Measurements from ENCODE around the gene KCNH5.
"Not testable (repeated sequence)": the region's sequence is repeated elsewhere in the genome, so short reads cannot be mapped to it uniquely, and the experiment has no call there.

KCNH5 gene

DNA sequence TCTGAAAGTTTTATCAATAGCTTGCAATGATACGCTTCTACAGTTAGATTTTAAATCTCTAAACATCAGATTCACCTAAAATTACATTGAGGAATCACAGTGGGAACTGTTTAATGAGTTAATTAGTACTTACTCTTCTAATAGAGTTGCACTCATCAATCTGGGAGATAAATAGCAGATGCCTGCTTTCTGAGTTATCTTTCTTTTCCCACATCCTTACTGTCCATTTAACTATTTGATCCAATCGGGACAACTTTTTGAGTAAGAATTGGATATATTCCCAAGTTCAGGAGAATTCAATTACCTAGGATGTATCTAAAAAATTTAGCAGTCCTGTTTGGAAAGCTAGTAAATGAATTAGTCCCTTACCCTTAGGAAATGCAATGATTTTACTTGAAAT is 162.3 kb downstream of the KCNH5 start:
- no peak for DNase-seq

DNA sequence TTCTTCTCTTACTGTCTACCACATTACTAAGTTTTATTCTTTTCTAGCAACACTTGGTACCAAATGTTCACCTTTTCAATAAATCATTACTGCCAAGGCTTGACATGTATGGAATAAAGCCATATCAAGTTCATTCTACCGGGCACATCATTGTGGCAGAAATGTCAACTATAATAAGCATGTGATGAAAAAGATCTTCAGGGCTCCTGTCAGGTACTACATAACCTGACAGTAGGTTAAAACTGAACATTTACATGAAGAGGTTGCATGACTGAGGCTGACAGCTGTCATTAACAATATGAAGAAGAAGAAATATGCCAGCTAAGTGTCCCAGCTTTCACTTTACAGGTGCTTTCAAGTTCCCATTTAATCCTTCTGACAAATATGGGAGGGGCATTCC is 178.9 kb downstream of the KCNH5 start:
- DNase-seq = no peak

DNA sequence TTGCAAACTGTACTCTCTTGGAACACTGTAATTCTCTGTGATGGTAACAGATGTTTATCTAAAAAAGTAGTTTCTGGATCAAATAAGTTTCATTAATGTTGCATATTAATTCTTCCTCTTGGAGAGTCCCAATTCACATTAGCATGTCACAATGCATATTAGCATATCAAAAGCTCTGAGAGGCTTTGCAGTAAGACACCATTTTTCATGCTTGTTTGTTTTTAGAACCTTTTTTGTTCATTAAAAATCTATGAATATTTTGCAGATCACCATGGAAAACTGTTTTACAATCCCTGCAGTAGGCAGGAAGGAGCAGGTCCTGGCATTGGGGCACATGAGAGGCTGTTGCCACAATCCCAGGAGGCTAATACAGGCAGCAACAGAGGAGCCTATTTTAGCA is 180.7 kb downstream of the KCNH5 start:
- DNase-seq = no peak

DNA sequence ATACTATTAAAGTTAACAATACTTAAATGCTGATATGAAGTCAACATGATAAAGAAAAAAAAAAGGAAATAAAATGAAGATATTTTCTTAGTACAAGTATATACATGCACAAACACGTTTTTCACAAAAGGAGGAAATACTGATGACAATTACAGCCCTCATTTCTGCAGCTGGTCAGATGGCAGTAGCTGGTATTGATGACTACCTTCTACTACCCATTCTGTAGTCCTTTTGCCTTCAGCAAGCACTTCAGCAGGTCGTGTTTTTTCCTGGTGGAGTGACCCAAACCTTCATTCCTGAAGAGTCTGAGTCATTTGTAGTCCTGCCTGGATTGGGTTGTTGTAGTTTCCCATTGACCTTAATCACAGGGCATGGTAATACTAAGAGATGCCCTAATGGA is 187.2 kb downstream of the KCNH5 start:
- DNase-seq = not testable (repeated sequence)

DNA sequence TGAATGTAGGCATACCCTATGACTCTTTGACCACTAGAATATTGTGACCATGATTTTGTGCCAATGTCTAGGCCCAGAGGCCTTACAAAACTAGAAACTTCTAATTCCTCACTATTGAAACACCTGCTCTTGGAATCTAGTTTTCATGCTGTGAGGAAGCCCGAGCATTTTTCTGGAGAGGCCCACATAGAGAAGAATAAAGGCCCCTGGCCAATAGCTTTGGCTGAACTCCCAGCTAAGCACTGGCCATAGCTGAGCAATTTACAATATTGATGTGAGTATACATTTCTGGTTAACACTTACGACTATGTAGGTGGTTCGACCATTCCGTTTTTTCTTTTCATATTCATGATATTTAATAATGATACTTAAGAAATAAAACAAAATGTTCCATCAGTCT is 190.3 kb downstream of the KCNH5 start:
- no peak for DNase-seq

DNA sequence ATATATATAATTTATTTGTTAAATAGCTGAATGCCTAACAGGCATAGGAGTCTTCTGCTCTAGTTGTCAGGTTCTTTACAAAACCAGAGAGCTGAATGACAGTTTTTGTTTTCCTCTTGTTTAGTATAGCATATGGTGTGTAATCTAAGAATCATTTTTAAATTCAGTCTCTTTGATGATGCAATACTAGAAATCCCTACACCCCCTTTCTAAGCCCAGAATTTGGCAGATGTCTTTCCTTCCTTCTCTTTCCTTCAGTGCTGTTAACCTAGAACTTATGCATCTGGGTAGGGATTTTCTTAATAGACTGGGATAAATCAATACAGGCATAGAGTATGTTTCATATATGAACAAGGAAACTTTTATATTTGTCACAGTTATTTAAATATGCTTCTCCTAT is 198.1 kb downstream of the KCNH5 start:
- DNase-seq = no peak

DNA sequence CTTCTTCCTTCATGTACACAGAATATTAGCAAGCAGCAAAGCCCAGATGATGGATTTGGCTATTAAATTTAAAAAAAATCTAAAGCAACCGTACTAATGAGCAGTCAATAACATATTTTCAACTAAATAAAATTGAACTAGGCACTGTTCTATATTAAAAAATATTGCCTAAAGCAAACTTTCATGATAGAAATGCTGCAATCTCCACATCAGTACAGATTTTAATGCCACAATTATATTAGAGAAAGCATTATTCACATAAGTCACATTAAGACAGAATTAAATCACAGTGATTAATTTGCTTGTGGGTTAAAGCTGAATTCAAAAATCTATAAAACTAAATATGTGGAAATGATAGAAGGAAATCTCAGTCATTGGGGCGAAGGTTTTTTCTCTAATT is 200.7 kb downstream of the KCNH5 start:
- DNase-seq = no peak

DNA sequence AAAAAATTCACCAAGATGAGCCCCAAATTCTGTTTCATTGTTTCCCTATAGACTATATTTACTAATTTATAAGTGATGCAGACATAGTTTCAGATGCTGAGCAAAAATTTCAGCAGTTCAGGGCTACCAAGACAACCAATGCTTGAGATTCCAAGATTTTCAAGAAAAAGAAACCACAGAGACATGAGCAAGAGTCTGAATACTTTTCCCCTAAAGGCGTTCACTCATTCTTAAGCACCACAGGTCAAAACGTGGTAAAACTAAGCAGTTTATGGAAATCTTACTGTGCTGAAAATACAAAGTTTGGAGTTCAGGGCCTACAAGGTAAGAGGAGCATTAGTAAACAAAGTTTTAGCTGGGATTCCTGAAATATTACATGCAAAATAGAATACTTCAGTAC is 221.2 kb downstream of the KCNH5 start:
- no peak for DNase-seq

DNA sequence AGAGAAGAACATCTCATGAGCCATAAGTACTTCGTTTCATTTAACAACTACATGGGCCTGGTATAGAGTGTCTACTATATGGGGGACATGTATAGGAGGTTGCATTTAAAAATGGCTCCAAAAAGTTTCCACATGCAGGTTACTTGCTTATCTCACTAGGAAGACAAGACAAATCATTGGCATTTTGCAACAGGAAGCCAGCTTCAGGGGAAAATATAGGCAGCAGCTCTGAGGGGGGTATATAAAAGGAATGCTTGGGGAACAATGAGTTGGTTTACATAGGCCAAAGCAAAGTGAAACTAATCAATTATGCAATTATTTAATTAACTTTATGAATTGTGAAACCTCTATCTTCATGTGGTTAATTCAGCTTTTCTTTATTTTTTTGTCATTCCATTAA is 225.3 kb downstream of the KCNH5 start:
- no peak for DNase-seq

DNA sequence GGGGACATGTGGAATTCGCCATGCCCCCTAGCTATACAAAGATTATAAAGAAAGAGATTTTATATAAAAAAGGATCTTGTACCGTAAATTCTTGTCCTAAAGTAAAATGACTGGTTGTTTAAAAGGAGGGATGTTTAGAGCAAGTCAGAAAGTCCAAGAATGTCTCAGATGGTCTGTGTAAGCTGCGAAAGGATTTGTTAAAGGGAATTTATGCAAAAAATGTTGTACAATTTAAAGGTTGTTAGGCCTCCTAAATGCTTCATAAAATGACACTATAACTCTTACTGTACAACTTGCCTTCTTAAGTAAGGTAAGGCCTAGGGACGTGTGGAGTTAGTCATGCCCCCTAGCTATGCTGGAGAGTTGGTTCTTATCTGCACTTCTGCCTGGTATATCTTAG is 237.6 kb downstream of the KCNH5 start:
- no peak for DNase-seq

DNA sequence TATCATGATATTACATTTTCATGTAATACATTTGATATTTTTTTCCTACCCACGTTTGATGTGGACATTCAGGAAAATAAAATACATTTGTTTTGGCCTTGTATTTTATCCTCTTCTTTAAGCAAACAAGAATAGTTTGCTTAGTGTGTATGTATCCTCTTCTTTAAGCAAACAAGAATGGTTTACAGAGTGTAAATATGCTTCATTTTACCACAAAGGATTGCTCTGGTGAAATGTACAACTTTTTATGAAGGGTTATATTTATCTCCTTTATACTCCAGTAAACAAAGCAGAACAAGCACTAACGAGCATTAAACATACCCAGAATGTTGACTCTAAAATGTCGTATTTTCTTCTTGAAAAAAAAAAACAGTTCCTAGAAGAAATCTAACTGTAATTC is 244.7 kb downstream of the KCNH5 start:
- no peak for DNase-seq

DNA sequence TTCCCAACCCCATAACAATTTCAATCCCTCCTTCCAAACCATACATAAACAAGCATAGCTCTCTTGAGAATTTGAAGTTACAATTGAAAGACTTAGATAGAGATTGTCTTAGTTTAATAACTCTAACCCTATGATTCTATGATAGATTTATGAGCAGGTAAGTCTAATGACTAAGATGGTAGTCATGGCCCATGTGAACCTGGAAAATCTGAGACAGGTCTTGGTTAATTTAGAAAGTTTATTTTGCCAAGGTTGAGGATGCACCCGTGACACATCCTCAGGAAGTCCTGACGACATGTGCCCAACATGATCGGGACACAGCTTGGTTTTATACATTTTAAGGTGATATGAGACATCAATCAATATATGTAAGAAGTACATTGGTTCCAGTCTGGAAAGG is 248.8 kb downstream of the KCNH5 start:
- DNase-seq = no peak

DNA sequence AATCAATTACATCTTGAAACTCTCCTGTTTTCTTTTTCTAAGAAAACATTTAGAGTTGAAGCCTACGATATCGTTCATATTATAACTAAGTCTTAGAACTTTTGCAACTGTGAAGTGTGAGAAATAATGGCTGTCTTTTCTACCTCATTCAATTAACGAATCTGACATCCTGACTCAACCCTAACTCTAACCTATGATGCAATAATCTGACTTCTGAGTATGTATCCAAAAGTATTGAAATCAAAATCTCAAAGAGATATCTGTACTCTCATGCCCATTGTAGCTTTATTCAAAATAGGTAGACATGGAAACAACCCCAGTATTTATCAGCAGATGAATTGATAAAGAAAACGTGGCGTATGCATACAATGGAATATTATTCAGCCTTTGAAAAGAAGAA is 252.7 kb downstream of the KCNH5 start:
- DNase-seq = no peak

DNA sequence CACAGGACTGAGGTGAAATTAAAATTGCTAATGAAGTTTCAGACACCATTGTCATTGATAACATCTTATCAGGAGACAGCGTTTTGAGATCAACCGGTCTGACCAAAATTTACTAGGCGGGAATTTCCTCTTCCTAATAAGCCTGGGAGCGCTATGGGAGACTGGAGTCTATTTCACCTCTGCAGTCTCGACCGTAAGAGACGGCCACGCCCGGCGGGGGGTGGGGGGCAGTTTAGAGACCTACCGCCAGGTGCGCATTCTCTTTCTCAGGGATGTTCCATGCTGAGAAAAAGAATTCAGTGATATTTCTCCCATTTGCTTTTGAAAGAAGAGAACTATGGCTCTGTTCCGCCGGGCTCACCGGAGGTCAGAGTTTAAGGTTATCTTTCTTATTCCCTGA is 263.9 kb downstream of the KCNH5 start:
- DNase-seq = not testable (repeated sequence)

DNA sequence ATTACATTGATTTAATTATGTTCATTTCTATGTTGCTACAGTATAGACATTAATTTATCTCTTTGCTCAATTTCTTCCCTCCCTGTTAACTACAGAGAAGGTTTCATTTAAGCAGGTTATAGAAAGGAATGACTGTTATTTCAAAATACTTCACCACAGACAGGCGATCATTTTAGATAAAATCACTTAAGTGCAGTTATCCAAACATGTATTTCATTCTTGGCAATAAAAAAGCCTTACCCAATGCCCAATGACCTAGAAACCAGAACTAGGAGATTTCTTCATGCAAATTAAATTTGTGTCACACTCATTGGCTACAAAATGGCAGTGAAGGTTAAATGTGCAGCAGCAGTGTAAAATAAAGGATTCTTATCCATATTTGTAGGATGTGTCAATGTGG is 266.4 kb downstream of the KCNH5 start:
- no peak for DNase-seq

DNA sequence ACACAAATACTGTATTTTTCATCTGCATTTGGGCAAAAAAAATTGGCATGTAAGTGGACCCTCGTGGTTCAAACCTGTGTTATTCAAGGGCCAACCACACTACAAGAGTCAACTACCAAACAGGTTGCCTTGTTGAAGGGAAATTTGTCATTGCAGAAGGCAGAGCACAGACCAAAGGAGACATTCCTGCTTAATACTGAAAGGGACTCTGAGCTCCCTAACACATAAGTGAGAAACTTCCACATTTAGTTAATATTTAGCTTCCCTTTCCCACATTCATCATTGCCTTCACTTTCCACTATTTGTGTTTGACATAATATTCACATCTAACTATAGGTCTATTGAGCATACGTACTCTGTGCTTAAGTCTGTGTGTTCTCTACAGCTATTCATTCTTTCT is 266.9 kb downstream of the KCNH5 start:
- DNase-seq = no peak

DNA sequence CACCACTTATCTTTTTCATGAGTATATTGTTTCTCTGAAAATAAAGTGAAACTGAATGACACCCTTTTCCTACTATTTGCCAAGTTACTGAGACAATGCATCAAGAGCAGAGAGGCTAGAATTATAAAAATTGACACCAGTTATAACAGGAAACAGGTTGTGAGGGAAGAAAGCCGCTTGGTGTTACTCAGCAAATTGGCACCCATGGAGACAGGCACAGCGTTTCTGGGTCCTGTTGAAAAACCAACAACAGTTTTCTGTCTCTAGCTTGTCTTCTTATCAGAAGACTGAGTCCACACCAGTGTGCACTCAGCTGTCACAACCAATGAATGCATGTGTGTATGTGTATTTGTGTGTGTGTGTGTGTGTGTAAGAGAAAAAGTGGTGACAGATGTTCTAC is 267.7 kb downstream of the KCNH5 start:
- DNase-seq = no peak

DNA sequence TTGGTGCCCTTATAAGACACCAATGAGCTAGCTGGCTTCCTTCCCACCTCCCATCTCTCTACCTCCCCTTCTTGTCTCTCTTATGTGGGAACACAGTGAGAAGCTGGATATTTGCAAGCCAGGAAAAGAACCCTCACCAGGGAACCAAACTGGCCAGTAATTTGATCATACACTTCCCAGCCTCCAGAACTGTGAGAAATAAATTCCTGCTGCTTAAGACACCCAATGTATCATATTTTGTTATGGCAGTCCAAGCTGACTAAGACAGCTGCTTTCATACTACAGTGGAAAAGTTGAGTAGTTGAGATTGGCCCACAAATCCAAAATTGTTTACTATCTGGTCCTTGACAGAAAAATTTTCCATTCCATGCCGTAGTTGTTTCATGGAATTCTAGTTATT is 269.0 kb downstream of the KCNH5 start:
- DNase-seq = no peak

DNA sequence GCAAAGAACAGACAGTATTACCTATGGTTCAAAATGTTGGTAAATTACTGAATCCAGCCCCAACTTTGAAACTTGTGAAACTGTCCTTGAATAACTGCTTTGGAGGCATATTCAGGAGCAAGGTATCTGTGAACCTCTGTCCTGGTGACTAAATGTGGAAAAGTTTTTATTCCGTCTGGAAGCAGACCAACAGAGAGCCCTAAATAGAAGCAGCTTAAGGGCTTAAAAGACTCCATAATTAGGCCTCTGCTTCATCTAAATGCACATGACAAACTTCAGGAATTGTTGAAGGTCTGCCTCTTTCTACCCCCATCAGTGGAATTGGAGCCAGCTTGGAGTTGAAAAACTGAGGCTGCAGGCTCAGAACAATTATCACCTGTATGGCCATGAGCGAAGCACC is 276.5 kb downstream of the KCNH5 start:
- no peak for DNase-seq

DNA sequence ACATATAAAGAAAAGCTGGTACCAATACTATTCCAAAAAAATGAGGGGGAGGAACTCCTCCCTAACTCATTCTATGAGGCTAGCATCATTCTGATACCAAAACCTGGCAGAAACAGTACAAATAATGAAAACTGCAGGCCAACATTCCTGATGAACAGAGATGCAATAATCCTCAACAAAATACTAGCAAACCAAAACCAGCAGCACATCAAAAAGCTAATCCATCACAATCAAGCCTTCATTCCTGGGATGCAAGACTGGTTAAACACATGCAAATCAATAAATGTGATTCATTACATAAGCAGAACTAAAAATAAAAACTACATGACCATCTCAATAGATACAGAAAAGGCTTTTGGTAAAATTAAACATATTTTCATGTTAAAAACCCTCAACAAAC is 281.3 kb downstream of the KCNH5 start:
- DNase-seq = no peak

DNA sequence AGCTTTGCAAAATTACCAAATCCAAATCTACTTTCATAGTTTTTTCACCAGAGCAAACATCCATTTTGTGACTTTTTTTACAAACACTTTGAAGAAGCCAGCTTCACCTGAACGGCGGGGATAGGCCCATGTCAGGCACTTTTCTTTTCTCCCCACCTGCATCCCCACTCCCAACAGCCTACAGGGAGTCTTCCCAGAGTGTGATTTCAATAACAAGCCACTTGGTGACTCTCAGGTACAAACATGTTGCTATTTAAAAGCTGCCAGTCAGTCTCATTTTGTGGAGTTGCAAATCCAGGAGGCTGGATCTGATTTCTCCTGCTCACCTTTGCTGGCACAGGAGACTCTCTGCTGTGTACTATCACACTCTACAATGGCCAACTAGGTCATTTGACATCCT is 285.5 kb downstream of the KCNH5 start:
- no peak for DNase-seq

DNA sequence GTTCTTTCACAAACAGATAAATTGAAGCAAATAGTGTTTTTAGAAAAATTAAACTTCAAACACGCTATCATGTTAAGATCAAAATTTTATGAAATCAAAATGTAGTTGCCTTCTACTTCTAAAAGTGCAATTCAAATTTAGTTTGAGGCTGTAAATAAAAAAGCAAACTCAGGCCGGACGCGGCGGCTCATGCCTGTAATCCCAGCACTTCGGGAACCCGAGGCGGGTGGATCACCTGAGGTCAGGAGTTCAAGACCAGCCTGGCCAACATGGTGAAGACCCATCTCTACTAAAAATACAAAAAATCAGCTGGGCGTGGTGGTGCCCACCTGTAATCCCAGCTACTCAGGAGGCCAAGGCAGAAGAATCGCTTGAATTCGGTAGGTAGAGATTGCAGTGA is 298.4 kb downstream of the KCNH5 start:
- not testable (repeated sequence) for DNase-seq

DNA sequence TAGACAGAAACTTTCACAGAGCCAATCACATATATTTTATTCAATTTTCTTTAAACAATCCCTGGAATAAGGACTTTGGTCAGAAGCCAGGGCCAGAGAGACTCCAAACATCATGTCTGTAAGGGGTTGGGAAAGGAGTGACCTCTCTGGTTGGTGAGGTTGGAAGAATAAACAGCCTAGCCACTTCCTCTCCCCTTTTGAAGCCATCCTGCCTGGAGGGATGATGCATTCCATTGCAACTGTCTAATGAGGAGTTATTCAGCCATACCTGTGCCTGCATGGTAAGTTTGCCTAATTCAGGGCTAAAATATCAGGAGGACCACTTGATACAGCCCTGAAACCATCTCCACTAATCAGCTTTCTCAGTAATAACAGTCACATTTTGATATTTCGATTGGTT is 299.8 kb downstream of the KCNH5 start:
- DNase-seq = no peak

DNA sequence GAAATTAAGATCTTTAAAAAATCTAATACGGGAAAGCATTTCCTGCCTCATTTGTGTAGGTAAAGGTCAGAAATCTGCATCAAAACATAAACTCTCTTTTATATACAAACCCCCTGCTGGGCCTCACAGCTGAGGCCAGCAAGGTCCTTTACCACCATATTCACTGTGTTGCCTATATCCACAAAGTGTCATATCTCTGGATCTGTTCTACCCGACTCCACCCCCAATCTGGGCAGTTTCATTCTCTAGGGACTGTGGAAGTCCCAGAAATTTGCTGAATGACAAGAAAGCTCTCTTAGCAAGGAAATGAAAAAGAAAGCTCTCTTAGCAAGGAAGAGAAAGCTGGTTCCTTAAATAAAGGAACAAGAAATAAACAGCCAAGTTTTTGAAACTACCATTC is 301.7 kb downstream of the KCNH5 start:
- DNase-seq = no peak

DNA sequence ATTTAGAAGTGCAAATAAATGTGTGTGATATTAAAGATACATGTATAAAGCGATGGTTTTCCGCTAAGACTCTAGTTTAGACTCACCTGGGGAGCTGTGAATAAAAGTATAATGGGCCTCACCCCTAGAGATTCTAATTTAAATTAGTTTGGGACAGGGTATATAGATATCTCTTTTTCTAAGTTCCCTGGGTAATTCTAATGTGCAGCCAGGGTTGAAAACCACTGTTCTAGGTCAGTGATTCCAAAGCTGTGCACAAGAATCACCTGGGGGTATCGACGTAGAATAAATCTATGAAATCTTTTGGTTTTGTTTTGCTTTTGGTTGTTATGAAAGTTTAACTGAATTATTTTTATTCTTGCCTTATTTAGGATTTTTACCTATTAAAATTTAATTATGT is 302.1 kb downstream of the KCNH5 start:
- no peak for DNase-seq

DNA sequence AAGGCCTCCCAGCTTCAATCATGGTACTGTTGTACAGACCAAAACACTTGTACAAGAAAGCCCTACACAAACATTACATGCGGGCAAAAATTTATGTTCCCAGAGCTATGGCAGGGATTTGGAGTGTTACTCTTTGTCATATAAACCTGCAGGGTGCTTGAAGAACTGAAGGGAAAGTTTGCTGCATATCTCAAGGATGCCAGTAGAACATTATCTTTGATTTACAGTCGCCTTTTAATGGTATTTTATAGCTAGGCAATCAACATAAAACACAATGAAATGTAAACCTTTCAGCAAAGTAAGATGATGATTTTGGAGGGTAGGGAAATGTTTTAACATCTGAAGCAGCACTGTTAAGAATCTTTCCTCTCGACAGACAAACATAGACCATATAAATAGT is 305.6 kb downstream of the KCNH5 start:
- DNase-seq = no peak
